NCI-H82 treated with DMSO at 0.1 percent for 48 hours (cell line): ENCODE results near the gene CT55.
"Not testable (repeated sequence)": the region's sequence is repeated elsewhere in the genome, so short reads cannot be mapped to it uniquely, and the experiment has no call there.

ENCODE experiments used
- DNase-seq: peaks from one replicate; lab custom pipeline; 2025; ENCODE audit not compliant: unreplicated experiment; lab: John Stamatoyannopoulos, UW

CT55 gene

GRCh38 chrX:135170877-135171519 lies at the start of gene CT55:
CT55 (minus strand) TSS chrX:135171398; CDS start chrX:135171171, 227 bp downstream.
- no peak for DNase-seq

DNA sequence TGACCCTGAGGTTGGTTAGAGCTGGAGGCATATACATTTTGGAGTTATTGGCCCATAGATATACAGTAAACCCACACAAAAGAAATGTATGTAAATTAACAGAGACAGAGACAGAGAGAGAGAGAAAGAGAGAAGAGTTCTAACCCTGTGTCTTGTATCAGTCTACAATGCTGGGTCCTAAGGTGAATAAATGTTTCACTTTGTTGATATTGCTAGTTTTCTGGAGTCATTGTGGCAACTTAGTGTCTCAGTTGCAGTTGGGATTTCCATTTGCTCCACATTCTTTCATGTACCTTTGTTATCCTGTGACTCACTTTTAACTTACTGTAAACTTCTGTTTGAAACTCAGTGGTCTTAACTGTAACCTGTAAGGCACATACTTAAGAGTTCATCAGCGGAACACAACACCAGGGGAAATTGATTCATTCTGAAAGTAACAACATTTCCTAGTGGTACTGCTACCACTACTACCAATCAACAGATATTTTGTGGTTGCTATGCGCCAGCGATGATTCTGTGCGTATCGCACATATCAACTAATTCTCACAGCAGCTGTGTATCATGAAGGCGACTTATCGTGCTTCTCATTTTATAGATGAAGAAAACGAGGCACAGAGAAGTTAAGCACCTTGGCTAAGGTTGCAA lies 42.1 kb upstream of the CT55 start:
- no peak for DNase-seq

DNA sequence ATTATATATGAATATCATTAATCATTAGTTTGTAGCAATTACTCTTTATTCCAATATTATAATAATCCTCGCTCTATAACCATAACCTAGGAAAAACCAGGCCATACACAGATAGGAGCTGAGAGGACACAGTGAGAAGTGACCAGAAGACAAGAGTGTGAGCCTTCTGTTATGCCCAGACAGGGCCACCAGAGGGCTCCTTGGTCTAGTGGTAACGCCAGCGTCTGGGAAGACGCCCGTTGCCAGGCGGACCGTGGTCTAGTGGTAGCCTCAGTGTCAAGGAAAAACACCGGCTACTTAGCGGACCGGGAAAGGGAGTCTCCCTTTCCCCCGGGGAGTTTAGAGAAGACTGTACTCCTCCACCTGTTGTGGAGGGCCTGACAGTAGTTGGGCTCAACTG lies 35.2 kb upstream of the CT55 start:
- not testable (repeated sequence) for DNase-seq

- no peak for DNase-seq
Observed at GRCh38 chrX:135200297-135200696, 29.1 kb upstream of the CT55 start.

GRCh38 chrX:135194684-135195083 lies 23.5 kb upstream of the CT55 start:
- DNase-seq: no peak

DNA sequence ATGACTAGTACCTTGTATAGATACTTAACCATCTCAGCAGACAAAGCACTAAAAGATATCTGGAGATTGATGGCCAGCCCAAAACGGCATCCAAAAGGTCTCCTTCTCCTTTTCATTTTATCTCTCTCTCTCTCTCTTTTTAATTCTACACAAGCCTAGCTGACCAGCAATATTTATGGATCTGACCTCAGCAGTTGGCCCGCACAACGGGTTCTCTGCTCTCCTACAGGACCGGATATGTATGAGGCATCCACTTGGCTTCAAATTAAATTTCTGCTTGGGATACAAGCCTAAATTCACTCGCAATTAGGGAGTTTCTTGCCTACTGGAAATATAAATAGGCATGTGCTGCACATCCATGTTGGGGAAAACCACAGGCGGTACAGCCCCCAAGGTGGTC lies 22.5 kb upstream of the CT55 start:
- DNase-seq: no peak

DNA sequence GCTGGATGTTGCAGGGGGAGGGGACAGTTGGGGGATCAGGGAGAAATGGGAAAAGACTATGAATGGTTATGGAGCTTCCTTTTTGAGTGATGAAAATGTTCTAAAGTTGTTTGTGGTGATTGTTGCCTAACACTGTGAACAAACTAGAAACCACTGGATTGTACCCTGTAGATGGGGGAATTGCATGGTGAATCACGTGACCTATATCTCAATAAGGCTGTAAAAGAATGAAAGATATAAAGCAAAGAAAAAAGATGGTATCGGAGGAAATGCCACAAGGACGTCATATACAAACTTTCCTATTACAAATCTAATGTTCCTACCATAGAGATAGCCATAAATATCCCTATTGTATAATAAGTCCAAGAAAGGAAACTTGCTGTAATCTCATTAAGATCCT lies 20.6 kb upstream of the CT55 start:
- DNase-seq: no peak

DNA sequence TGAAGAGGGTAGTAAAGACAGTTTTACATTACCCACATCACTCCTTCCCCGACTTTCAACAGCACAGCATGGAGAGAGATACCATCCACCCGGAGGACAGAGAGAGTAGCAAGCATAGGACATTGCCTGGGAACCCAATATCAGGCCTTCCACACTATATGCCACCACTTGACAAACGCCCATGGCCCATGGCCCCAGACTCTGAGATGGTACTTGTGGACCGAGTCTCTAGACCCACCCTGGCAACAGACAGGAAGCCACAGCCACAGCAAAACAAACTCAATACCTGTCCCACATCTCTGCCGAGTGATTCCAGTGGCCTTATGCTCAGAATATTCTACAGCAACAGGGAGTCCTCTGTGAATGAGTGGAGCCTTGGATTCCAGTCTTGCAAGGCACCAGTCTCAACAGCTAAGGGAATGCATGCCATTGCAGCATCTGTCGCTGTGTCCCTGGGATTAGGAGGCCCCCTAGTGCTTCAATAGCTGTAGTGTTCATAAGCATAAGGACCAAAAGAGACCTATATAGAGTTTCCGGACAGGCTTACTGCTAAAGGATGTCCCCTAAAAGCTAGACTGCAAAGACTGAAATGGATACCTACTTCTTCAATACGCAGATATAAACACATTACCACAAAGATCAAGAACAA lies 14.7 kb upstream of the CT55 start:
- peak; percentile 8 for DNase-seq

GRCh38 chrX:135178636-135179035 lies 7.4 kb upstream of the CT55 start:
- DNase-seq: no peak

GRCh38 chrX:135170468-135170867 lies 730 bp downstream of the CT55 start:
- no peak for DNase-seq

DNA sequence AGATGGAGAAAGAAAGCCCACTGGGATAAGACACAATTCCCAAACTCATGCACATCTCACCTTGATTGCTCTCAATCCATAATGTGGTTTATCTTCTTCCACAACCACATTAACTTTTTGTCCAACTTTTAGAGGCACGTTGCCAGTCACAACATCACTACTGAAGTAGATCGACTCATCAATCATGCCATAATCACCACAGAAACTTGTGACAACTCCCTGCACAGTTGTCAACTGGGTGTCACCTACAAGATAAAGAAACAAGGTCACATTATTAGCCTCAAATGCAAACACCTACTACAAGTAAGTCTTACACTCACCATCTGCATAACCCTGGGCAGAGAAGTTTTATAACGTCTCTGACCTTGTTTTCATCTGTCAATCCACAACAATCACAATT lies 1.7 kb downstream of the CT55 start:
- DNase-seq: not testable (repeated sequence)

GRCh38 chrX:135168486-135168885 lies 2.7 kb downstream of the CT55 start:
- DNase-seq: no peak

- not testable (repeated sequence) for DNase-seq
Observed at GRCh38 chrX:135154688-135155087, 16.5 kb downstream of the CT55 start.

GRCh38 chrX:135126145-135126544 lies 45.1 kb downstream of the CT55 start:
- DNase-seq: not testable (repeated sequence)

DNA sequence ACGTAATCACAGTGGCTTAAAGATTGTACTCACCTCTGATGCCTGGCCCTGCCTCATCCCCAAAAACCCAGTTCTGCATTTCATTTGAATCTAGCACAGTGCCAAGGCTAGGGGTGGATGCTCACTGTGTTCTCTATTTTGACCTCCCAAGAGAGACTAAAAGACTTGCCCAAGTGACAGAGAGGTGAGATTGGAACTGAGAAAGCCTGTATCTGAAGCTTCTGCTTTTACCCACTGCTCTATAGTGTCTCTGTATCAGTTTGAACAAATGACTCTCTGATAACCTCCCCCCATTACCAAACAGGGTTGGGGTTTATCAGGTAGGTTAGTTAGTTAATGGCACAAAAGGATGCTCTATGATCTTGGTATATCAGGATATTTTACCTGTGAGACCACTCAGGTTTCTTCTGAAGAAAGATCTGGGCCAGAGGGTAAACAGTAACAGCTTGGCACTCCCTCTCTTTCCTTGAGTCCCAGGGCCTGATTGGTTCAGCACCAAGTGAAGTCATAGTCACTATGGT lies 51.1 kb downstream of the CT55 start, which contains the start of gene ETDB:
Gene ETDB, minus strand, starts transcription at position 471 of the 521 bp plus-strand sequence. CDS start 1,265 bp downstream, outside the sequence.
- not testable (repeated sequence) for DNase-seq

DNA sequence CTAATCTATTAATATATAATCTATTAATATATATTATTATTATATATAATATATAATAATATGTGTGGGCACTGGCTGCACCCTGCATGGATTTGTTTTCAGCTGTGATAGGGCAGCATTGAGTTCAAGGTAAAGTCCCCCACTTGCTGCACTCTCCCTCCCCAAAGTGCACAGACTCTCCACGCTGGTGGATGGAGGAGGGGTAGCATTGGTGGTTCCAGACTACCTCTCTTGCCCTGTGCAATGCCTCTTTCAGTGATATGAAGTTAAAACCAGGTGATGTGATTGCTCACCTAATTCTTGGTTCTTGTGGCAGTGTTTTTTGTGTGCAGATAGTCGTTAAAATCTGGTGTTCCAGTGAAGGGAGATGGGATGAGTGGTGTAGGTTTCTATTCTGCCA lies 55.1 kb downstream of the CT55 start:
- not testable (repeated sequence) for DNase-seq

DNA sequence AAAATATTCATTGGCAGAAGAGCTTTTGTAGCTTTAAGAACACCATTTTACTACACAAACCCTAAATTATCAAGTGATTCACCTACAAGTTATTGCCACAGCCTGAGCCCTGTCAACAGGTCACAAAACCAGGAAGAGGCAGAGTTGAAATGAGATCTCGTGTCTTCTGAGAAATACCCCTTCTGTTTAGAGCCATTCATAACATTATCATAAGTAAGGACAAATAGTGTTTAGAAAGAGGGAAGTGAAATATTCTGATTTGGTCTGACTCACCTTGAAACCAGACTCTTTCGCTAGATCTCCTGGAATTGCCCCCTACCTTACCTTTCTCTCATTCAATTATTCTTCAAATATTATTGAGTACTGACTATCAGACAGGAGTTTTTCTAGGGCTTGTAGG lies 56.8 kb downstream of the CT55 start:
- no peak for DNase-seq

- DNase-seq: no peak
Observed at GRCh38 chrX:135112743-135113142, 58.5 kb downstream of the CT55 start.

- DNase-seq: peak; percentile 23
Observed at GRCh38 chrX:135112096-135112729, 59.0 kb downstream of the CT55 start.

GRCh38 chrX:135109554-135109953 lies 61.6 kb downstream of the CT55 start:
- no peak for DNase-seq
